HepG2 (cell line): ENCODE results near the gene ZXDC. TPM values are rescaled to one million over a fixed set of nuclear protein-coding genes. Genes with fewer than 3 reads are reported as not detected.

Experiments used
- ATAC-seq: fragments of 200-7000 bp; cut with Tn5 transposase; 3 replicates; pipeline ENCODE4 v1.9.1; 2020; ENCODE audit warnings: mild to moderate bottlenecking, moderate library complexity
- BruUV-seq: library from RNA; stranded (reverse); fragments of 400-500 nt; replicated peaks from 2 replicates; lab custom pipeline; 2021; lab: Mats Ljungman, UMichigan
- CTCF ChIA-PET: fragments of 300-600 bp; formaldehyde crosslinking; extraction: SDS; loops from one replicate; lab custom pipeline; 2021; ENCODE audit warnings: low total read pairs, inconsistent platforms, low intra/inter-chr PET ratio; lab: Yijun Ruan, JAX
- POLR2A ChIA-PET: fragments of 350-600 bp; sonication (Branson Sonifier 250); formaldehyde crosslinking; loops from one replicate; lab custom pipeline; 2020; ENCODE audit warnings: antibody characterized with exemption, inconsistent platforms; lab: Yijun Ruan, JAX
- DNase-seq: peaks from one replicate; pipeline ENCODE4 v3.0.0-alpha.2; 2015; ENCODE audit warnings: low spot score
- FAIRE-seq: peaks from 3 replicates; lab custom pipeline; 2011; peaks lifted over from hg19 to GRCh38; lab: Jason Lieb, UNC
- H2AFZ ChIP-seq: one replicate; pipeline ENCODE4 v1.6.1; 2011; ENCODE audit warnings: low read length, inconsistent platforms
- H3K27ac ChIP-seq: fragments of 300-600 bp; 3 replicates; pipeline ENCODE4 v1.8.0; 2011; ENCODE audit warnings: mixed run types, mild to moderate bottlenecking, mixed read lengths, low read length, inconsistent platforms; ENCODE audit not compliant: insufficient read depth; ENCODE audit errors: extremely low read length
- H3K27me3 ChIP-seq, 2 experiments: fragments of 200-600 bp in 1 of 2; 2 replicates in 1 of 2; 3 replicates in 1 of 2; pipeline versions ENCODE4 v1.6.0 to v1.8.0; 2011; ENCODE audit warnings: low read length in 2 of 2, mild to moderate bottlenecking in 2 of 2, moderate library complexity in 2 of 2, inconsistent platforms in 1 of 2; ENCODE audit not compliant: insufficient read depth in 2 of 2, control insufficient read depth in 1 of 2
- H3K36me3 ChIP-seq, 2 experiments: fragments of 200-600 bp in 1 of 2; replicated peaks in 1 of 2; 2 replicates in 1 of 2; 3 replicates in 1 of 2; pipeline versions ENCODE4 v1.5.1 to v1.8.0; 2011; ENCODE audit warnings: low read length in 2 of 2, inconsistent platforms in 1 of 2; ENCODE audit not compliant: insufficient read depth in 2 of 2, control insufficient read depth in 1 of 2
- H3K4me1 ChIP-seq: 2 replicates; pipeline ENCODE4 v1.5.1; 2012; ENCODE audit warnings: low read length, inconsistent platforms; ENCODE audit not compliant: insufficient read depth
- H3K4me2 ChIP-seq: 2 replicates; pipeline ENCODE4 v1.6.0; 2011; ENCODE audit warnings: low read depth, low read length, inconsistent platforms
- H3K4me3 ChIP-seq, 3 experiments: fragments of 200-600 bp in 1 of 3; sonication (generic), shearing (Covaris generic) in 1 of 3; replicated peaks in 1 of 3; 2 replicates each; pipeline ENCODE4 v1.5.1; 2011 to 2016; ENCODE audit warnings: low read length in 3 of 3, inconsistent platforms in 2 of 3, low read depth in 2 of 3, mild to moderate bottlenecking in 2 of 3, control low read depth in 1 of 3, mixed read lengths in 1 of 3; ENCODE audit not compliant: insufficient read depth in 1 of 3
- H3K79me2 ChIP-seq: one replicate; pipeline ENCODE4 v1.6.1; 2011; ENCODE audit warnings: low read length, inconsistent platforms; ENCODE audit not compliant: insufficient read depth
- H3K9ac ChIP-seq: 2 replicates; pipeline ENCODE4 v1.6.0; 2011; ENCODE audit warnings: mild to moderate bottlenecking, low read depth, low read length, inconsistent platforms; ENCODE audit not compliant: insufficient read depth
- H3K9me3 ChIP-seq: 2 replicates; pipeline ENCODE4 v1.5.1; 2012; ENCODE audit warnings: mild to moderate bottlenecking, low read length
- H4K20me1 ChIP-seq: 2 replicates; pipeline ENCODE4 v1.6.0; 2011; ENCODE audit warnings: inconsistent platforms, mild to moderate bottlenecking, low read length, moderate library complexity; ENCODE audit not compliant: insufficient read depth
- CREB1 ChIP-seq, 2 experiments: fragments of 450-650 bp in 1 of 2; IDR thresholded peaks; 2 replicates each; pipeline ENCODE4 v1.6.1; 2016 to 2017; ENCODE audit warnings: control low read depth in 1 of 2, mild to moderate bottlenecking in 1 of 2, missing compliant biosample characterization in 1 of 2, missing genetic modification characterization in 1 of 2
- HNRNPK ChIP-seq: fragments of 200-400 bp; formaldehyde crosslinking; IDR thresholded peaks from 2 replicates; pipeline ENCODE4 v1.6.1; 2018; ENCODE audit warnings: low read length, low read depth, moderate library complexity, mild to moderate bottlenecking; ENCODE audit not compliant: poor library complexity, severe bottlenecking
- MAF1 ChIP-seq: sonication (generic); formaldehyde crosslinking; IDR thresholded peaks from 2 replicates; pipeline ENCODE4 v1.5.0; 2020; ENCODE audit warnings: missing genetic modification reagents, borderline replicate concordance
- MAFK ChIP-seq, 2 experiments: IDR thresholded peaks in 1 of 2; conservative IDR thresholded peaks in 1 of 2; 2 replicates each; pipeline ENCODE4 v1.6.1; 2011; ENCODE audit warnings: improper control_type of control experiment in 2 of 2, low read length in 2 of 2
- PAF1 ChIP-seq: IDR thresholded peaks from 2 replicates; pipeline ENCODE4 v1.6.1; 2016; ENCODE audit warnings: missing genetic modification reagents, missing compliant biosample characterization
- RAD51 ChIP-seq: fragments of 450-650 bp; IDR thresholded peaks from 2 replicates; pipeline ENCODE4 v1.6.1; 2016; ENCODE audit warnings: borderline replicate concordance
- SP4 ChIP-seq: sonication (generic); formaldehyde crosslinking; IDR thresholded peaks from 2 replicates; pipeline ENCODE4 v1.8.1; 2023; ENCODE audit warnings: mild to moderate bottlenecking, missing genetic modification reagents
- TRAFD1 ChIP-seq: sonication (generic); formaldehyde crosslinking; IDR thresholded peaks from 2 replicates; pipeline ENCODE4 v1.5.1; 2020; ENCODE audit warnings: missing genetic modification reagents, mild to moderate bottlenecking, borderline replicate concordance
- ZFP36L2 ChIP-seq: sonication (generic); formaldehyde crosslinking; IDR thresholded peaks from 2 replicates; pipeline ENCODE4 v1.4.0; 2020; ENCODE audit warnings: missing genetic modification reagents
- ZNF121 ChIP-seq: sonication (generic); formaldehyde crosslinking; IDR thresholded peaks from 2 replicates; pipeline ENCODE4 v1.5.0; 2020; ENCODE audit warnings: mild to moderate bottlenecking, missing genetic modification reagents
- ZNF180 ChIP-seq: sonication (generic); formaldehyde crosslinking; IDR thresholded peaks from 2 replicates; pipeline ENCODE4 v1.4.0; 2020; ENCODE audit warnings: low read depth, missing genetic modification reagents, borderline replicate concordance
- ZNF329 ChIP-seq: sonication (generic); formaldehyde crosslinking; IDR thresholded peaks from 2 replicates; pipeline ENCODE4 v1.9.0; 2021; ENCODE audit warnings: low read depth, mild to moderate bottlenecking, missing genetic modification reagents
- ZNF784 ChIP-seq: sonication (generic); formaldehyde crosslinking; IDR thresholded peaks from 2 replicates; pipeline ENCODE4 v1.5.1; 2020; ENCODE audit warnings: missing genetic modification reagents, mild to moderate bottlenecking, borderline replicate concordance
- WGBS: methylation state at CpG from one replicate; pipeline ENCODE4 v1.1.6; 2017; ENCODE audit warnings: low lambda C conversion rate; 5-methylcytosine and 5-hydroxymethylcytosine counted together
- in situ Hi-C: cut with HindIII; loops from 2 replicates; pipeline ENCODE4 v1.10.0; 2017; ENCODE audit warnings: low pct_unique_long_range_greater_than_20kb; ENCODE audit not compliant: extremely low pct_ligation_motif_present
- intact Hi-C: fragments of 100-400 bp; cut with micrococcal nuclease; formaldehyde crosslinking; loops from one replicate; pipeline ENCODE4 v1.10.0; 2022; ENCODE audit not compliant: unreplicated experiment
- polyA plus RNA-seq, 8 experiments: library from polyadenylated mRNA; depleted of rRNA in 3 of 8; stranded (reverse) in 7 of 8; unstranded in 1 of 8; fragments of >200 nt; fragmentation: Illumina TruSeq in 4 of 8; extraction: Trizol in 4 of 8; gene quantifications; 2 replicates each; pipeline versions ENCODE4 v1.2.1 to v1.2.3, GENCODE V29; 2011 to 2016; ENCODE audit warnings: low read depth in 4 of 8, missing spikeins in 1 of 8, mixed read lengths in 1 of 8; ENCODE audit not compliant: insufficient read depth in 1 of 8
- total RNA-seq, 5 experiments: library from RNA; depleted of rRNA; stranded (reverse); fragments of >200 nt; fragmentation: Illumina TruSeq; extraction: Trizol; gene quantifications; 2 replicates each; pipeline ENCODE4 v1.2.3, GENCODE V29; 2016; ENCODE audit warnings: low read depth in 1 of 5
- TF ChIP-seq, protein P1 (sequence below): IDR thresholded peaks from 2 replicates; pipeline ENCODE4 v1.6.1; 2016; ENCODE audit warnings: low read depth, control low read depth
- TF ChIP-seq, protein P2 (sequence below): sonication (generic); formaldehyde crosslinking; IDR thresholded peaks from 2 replicates; pipeline ENCODE4 v1.5.0; 2020; ENCODE audit warnings: mild to moderate bottlenecking, missing genetic modification reagents, borderline replicate concordance

The ZXDC gene
- total and polyA plus RNA-seq, 2 of the 13 experiments (the other 11 are each of a cell fraction or from before 2014, with no cell fraction given) = 17.6 to 21.2 TPM

DNA sequence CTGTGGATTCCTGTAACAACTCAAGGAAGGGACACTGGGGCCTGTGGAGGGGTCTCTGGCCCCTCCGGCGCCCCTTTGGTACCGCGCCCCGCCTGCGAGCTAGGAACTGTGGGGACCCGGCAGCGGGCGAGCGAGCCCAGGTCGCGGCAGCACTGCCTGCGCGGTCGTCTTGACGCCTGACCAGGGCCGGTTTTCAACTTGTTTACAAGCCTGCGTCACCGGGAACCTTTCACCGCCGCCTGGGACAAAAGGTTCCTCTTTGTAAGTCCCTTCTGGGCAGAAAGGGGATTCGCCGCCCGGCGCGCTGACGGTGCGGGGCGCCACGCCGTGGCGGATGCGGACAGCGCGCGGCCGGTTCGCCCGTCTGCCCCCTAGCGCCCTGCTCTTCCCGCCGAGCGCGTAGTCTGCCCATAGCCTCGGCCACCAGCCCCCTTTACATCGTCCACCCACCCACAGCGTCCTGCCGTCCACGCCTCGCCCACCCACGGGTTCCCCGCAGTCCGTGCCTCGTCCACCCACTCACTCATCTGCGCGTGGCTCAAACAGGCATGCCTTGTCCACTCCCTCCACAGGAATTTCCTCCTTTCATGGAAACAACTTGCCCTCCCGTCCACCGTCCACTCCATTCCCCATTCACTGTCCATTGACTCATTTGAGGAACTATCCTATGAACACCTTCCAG, 86.4 kb downstream of the ZXDC start:
- no peaks in the 10 kb centered on the region for H3K9me3 ChIP-seq
- H3K27ac ChIP-seq = no peak overlapping the region
- POLR2A ChIA-PET = no interaction called here
- intact Hi-C loops = loop anchor here (1.0 kb wide), 2 partner anchors 130 to 255 kb away; no protein-coding TSS in a partner anchor
- CTCF ChIA-PET = interaction anchor here (0.9 to 2.9 kb wide), 14 partner anchors 17 to 255 kb away, joined by 3 to 54 read pairs (median 5); partner anchors contain the start of gene KLF15
- DNase-seq (peak; percentile 93), ATAC-seq (peak; percentile 96), FAIRE-seq (peak; percentile 66)
- H3K4me3 ChIP-seq = peak overlapping the region; percentile 21 to 61 (median 41); a peak in 3 of 6 replicates
- H4K20me1 ChIP-seq = no peaks in the 10 kb centered on the region
- H3K27me3 ChIP-seq = peaks cover 0 to 11% of the 10 kb centered on the region in 2 experiments; a peak in 1 of 5 replicates
- under 1% methylated on average over 16 of the region's 58 CpGs for WGBS
- H3K4me2 ChIP-seq = peak overlapping the region; percentile 93
- H2AFZ ChIP-seq = peak overlapping the region; percentile 80
- peak overlapping the region; percentile 60; the same call in 1 of the 2 replicates for H3K9ac ChIP-seq
- in situ Hi-C loops = no loop called here
- no peaks in the 10 kb centered on the region for H3K79me2 ChIP-seq
- H3K36me3 ChIP-seq = no peaks in the 10 kb centered on the region
- peaks cover 13% of the 10 kb centered on the region for H3K4me1 ChIP-seq
- no TSS peak for BruUV-seq
- TF ChIP-seq RAD51 (no peak), PAF1 (CRISPR knock-in tag) (no peak), ZNF329 (CRISPR knock-in tag) (no peak), SP4 (CRISPR knock-in tag) (0 out of 2 replicates have a peak, but pooled peaks have one; percentile 56), ZNF784 (CRISPR knock-in tag) (no peak), ZNF180 (CRISPR knock-in tag) (no peak), HNRNPK (peak; percentile 46), MAFK (conservative IDR thresholded peaks at IDR 0.05 in 1 of 2, IDR thresholded peaks at IDR 0.05 in 1 of 2; ENCODE audit: low read length in 2 of 2) (0 out of 4 replicates have a peak, but pooled peaks of 1 of the 2 experiments have one; percentile 0), CREB1 (IDR thresholded peaks at IDR 0.05) (peak; percentile 76), CREB1 (CRISPR knock-in tag; IDR thresholded peaks at IDR 0.05) (no peak), MAF1 (CRISPR knock-in tag) (no peak; the same call in 1 of the 2 replicates), ZFP36L2 (CRISPR knock-in tag) (no peak), TRAFD1 (0 out of 2 replicates have a peak, but pooled peaks have one; percentile 39), ZNF121 (CRISPR knock-in tag) (peak; percentile 76; the same call in 1 of the 2 replicates)
- TF ChIP-seq, protein P1, sequence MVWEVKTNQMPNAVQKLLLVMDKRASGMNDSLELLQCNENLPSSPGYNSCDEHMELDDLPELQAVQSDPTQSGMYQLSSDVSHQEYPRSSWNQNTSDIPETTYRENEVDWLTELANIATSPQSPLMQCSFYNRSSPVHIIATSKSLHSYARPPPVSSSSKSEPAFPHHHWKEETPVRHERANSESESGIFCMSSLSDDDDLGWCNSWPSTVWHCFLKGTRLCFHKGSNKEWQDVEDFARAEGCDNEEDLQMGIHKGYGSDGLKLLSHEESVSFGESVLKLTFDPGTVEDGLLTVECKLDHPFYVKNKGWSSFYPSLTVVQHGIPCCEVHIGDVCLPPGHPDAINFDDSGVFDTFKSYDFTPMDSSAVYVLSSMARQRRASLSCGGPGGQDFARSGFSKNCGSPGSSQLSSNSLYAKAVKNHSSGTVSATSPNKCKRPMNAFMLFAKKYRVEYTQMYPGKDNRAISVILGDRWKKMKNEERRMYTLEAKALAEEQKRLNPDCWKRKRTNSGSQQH (CRISPR knock-in tag) = peak; percentile 8; the same call in 1 of the 2 replicates
- TF ChIP-seq, protein P2, sequence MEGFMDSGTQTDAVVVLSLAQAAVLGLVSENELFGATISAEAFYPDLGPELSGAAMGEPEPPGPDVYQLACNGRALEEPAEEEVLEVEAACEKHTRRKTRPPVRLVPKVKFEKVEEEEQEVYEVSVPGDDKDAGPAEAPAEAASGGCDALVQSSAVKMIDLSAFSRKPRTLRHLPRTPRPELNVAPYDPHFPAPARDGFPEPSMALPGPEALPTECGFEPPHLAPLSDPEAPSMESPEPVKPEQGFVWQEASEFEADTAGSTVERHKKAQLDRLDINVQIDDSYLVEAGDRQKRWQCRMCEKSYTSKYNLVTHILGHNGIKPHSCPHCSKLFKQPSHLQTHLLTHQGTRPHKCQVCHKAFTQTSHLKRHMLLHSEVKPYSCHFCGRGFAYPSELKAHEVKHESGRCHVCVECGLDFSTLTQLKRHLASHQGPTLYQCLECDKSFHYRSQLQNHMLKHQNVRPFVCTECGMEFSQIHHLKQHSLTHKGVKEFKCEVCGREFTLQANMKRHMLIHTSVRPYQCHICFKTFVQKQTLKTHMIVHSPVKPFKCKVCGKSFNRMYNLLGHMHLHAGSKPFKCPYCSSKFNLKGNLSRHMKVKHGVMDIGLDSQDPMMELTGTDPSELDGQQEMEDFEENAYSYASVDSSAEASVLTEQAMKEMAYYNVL (CRISPR knock-in tag) = peak; percentile 71; the same call in 1 of the 2 replicates
